Measurements from ENCODE around the gene GRN. TPM values are rescaled to one million over a fixed set of nuclear protein-coding genes. Genes with fewer than 3 reads are reported as not detected.

The GRN gene
- total and polyA plus RNA-seq, 2 of the 13 experiments (the other 11 are each of a cell fraction or from before 2014, with no cell fraction given): 86.6 to 143 TPM

GRCh38 chr17:44318077-44318892 is 26.8 kb upstream of the GRN start (continued):
- no peak for TF ChIP-seq DRAP1 (CRISPR knock-in tag; IDR thresholded peaks at IDR 0.05)
- TF ChIP-seq ZNF296 (CRISPR knock-in tag; conservative IDR thresholded peaks at IDR 0.05): 0 out of 2 replicates have a peak, but pooled peaks have one; percentile 33
- TF ChIP-seq AHDC1 (CRISPR knock-in tag; IDR thresholded peaks at IDR 0.05; ENCODE audit: borderline replicate concordance): no peak
- TF ChIP-seq PITX1 (CRISPR knock-in tag; IDR thresholded peaks at IDR 0.05): 0 out of 2 replicates have a peak, but pooled peaks have one; percentile 8
- no peak for TF ChIP-seq ZBTB10 (CRISPR knock-in tag; IDR thresholded peaks at IDR 0.05; ENCODE audit: borderline replicate concordance)
- TF ChIP-seq KLF9 (CRISPR knock-in tag; IDR thresholded peaks at IDR 0.05; ENCODE audit: low read depth): no peak
- TF ChIP-seq ZNF616 (CRISPR knock-in tag; IDR thresholded peaks at IDR 0.05; ENCODE audit: low read depth): no peak
- TF ChIP-seq ZFP90 (CRISPR knock-in tag; IDR thresholded peaks at IDR 0.05; ENCODE audit: borderline replicate concordance): no peak
- TF ChIP-seq ZNF547 (CRISPR knock-in tag; IDR thresholded peaks at IDR 0.05): no peak
- TF ChIP-seq AKNA (CRISPR knock-in tag; IDR thresholded peaks at IDR 0.05; ENCODE audit: borderline replicate concordance): no peak
- TF ChIP-seq HCFC1 (IDR thresholded peaks at IDR 0.05; ENCODE audit: low read depth, low read length): no peak
- TF ChIP-seq SNAI1 (CRISPR knock-in tag; IDR thresholded peaks at IDR 0.05; ENCODE audit: borderline replicate concordance): no peak
- TF ChIP-seq ZNF792 (CRISPR knock-in tag; IDR thresholded peaks at IDR 0.05): no peak
- TF ChIP-seq PLRG1 (conservative IDR thresholded peaks at IDR 0.05): no peak
- TF ChIP-seq ZNF496 (CRISPR knock-in tag; IDR thresholded peaks at IDR 0.05; ENCODE audit: insufficient replicate concordance): no peak
